HFF-Myc (cell line): Measurements from ENCODE around the gene PZP.
"Not testable (repeated sequence)": the region's sequence is repeated elsewhere in the genome, so short reads cannot be mapped to it uniquely, and the experiment has no call there.

ENCODE experiments used
- DNase-seq: peaks from one replicate; pipeline ENCODE4 v3.0.0-alpha.2; 2011; ENCODE audit warnings: low read depth; ENCODE audit errors: extremely low read depth
- H3K4me3 ChIP-seq: replicated peaks from 2 replicates; pipeline ENCODE4 v1.5.1; 2011; ENCODE audit warnings: low read depth, mild to moderate bottlenecking, control low read depth, low read length
- CTCF ChIP-seq: IDR thresholded peaks from 2 replicates; pipeline ENCODE4 v1.5.1; 2012; ENCODE audit warnings: mild to moderate bottlenecking, low read depth, low read length, control low read depth; ENCODE audit errors: missing control alignments

Gene PZP

DNA sequence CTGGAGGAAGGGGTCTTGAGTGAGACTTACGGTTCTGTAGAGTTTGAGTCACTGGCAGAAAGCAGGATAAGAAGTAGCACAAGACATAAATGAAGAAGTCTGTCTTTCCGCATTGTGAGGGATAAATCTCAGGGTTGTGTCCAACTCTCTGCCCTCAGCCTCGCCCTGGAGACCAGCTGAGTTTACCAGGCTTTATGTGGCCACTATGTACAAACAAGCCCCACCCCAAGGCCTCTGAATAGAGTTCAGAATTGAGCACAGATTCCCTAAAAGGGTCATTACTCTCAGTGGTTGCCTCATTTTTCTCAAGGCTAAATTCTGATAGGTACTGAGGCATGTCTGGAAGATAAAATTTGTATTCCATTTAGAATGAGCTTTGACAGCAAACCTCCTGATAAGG is at the start of gene PZP:
TSS of gene PZP (minus strand) at position 167 of the 400 bp plus-strand sequence. CDS start at position 113, 54 bp downstream.
- no peak for DNase-seq
- no peak for TF ChIP-seq CTCF
- no peak within 1 kb of the TSS for H3K4me3 ChIP-seq

GRCh38 chr12:9256758-9257405 is 48.7 kb upstream of the PZP start:
- DNase-seq: no peak
- no peak for TF ChIP-seq CTCF
- no peak overlapping the region for H3K4me3 ChIP-seq

DNA sequence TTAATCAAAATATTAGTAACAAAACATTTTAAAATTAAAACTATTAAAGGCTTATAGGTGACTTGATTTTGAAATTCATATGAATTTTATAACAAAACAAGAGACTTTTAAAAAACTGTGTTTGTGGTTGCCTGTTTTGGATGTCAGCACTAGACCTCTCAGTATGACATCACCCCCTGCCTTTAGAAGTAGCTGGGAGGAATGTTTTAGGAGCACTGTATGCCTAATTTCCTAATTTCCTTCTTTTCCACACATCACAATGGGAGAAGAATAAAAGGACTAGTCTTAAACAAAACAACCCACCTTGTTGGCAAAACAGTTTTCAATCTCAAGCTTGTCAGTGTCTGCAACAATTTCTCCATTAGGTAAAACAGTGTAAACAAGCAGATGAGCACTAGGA is 48.1 kb upstream of the PZP start:
- H3K4me3 ChIP-seq: no peak overlapping the region
- no peak for TF ChIP-seq CTCF
- no peak for DNase-seq

- no peak for TF ChIP-seq CTCF
- no peak overlapping the region for H3K4me3 ChIP-seq
- no peak for DNase-seq
Measured at GRCh38 chr12:9255837-9256236, 47.6 kb upstream of the PZP start.

DNA sequence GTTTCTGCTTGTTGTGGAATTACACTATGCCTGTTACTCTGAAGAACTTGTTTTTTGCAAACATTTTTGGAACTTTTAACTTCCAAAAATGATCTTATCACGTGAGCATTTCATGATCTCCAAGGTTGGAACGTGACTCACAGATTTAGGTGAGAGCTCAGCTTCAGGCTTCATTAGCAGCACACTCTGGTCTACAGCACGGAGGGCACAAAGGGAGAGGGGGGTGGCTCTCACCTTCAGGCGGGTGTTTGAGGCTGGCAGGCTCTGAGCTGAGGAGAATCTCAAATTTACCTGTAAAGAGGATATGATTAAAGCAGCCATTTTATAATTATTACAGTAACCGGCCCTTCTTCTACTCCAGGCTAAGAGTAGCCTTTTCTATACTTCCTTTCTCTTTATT is 45.3 kb upstream of the PZP start:
- DNase-seq: no peak
- no peak overlapping the region for H3K4me3 ChIP-seq
- no peak for TF ChIP-seq CTCF

- H3K4me3 ChIP-seq, DNase-seq: not testable (repeated sequence)
Measured at GRCh38 chr12:9252791-9253190, 44.6 kb upstream of the PZP start.

DNA sequence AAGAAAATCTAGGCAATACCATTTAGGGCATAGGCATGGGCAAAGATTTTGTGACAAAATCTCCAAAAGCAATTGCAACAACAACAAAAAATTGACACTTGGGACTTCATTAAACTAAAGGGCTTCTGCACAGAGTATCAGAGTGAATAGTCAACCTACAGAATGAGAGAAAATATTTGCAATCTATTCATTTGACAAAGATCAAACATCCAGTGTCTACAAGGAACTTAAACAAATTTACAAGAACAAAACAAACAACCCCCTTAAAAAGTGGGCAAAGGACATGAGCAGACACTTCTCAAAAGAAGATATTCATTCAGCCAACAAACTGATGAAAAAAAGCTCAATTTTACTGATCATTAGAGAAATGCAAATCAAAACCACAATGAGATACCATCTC is 44.1 kb upstream of the PZP start:
- no peak for DNase-seq
- no peak overlapping the region for H3K4me3 ChIP-seq
- TF ChIP-seq CTCF: no peak
